ENCODE measurements around the gene CPO.
"Not testable (repeated sequence)": the region's sequence is repeated elsewhere in the genome, so short reads cannot be mapped to it uniquely, and the experiment has no call there.

CPO gene

GRCh38 chr2:206942592-206943478, 3.5 kb downstream of the CPO start:
- CTCF ChIA-PET: no interaction called here
- no peak for DNase-seq (ENCODE audit: low read depth, low spot score)
- H3K4me3 ChIP-seq (ENCODE audit: low read depth, low read length): no peak overlapping the region
- no peak for TF ChIP-seq CTCF (IDR thresholded peaks at IDR 0.05; ENCODE audit: insufficient read depth, low read length, missing control alignments)
- POLR2A ChIA-PET: no interaction called here

GRCh38 chr2:206953404-206953803, 14.1 kb downstream of the CPO start:
- CTCF ChIA-PET; H3K4me3 ChIP-seq (ENCODE audit: low read depth, low read length); POLR2A ChIA-PET; DNase-seq (ENCODE audit: low read depth, low spot score): not testable (repeated sequence)

DNA sequence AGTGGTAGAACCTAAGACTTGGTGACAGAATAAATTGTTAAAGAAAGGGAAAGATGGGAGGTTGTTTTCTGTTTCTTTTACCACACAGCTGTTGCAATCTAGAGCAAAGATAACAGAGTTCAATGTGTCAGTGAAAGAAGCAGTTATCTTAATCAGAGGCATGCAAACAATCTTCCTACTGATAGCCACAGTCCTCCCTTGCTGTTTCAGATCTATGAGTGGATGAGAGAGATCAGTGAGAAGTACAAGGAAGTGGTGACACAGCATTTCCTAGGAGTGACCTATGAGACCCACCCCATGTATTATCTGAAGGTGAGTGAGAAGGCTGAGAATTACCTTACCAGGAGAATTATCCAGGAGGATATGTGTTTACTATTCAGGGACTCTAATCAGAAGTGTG, 15.9 kb downstream of the CPO start:
- H3K4me3 ChIP-seq (ENCODE audit: low read depth, low read length): no peak overlapping the region
- ChIA-PET CTCF (no interaction called here), POLR2A (no interaction called here)
- no peak for TF ChIP-seq CTCF (IDR thresholded peaks at IDR 0.05; ENCODE audit: insufficient read depth, low read length, missing control alignments)
- DNase-seq (ENCODE audit: low read depth, low spot score): no peak

GRCh38 chr2:206958261-206958660, 18.9 kb downstream of the CPO start:
- POLR2A ChIA-PET: no interaction called here
- H3K4me3 ChIP-seq (ENCODE audit: low read depth, low read length): no peak overlapping the region
- DNase-seq (ENCODE audit: low read depth, low spot score): no peak

GRCh38 chr2:206962966-206963365, 23.6 kb downstream of the CPO start:
- ChIA-PET POLR2A (interaction anchor here (0.6 kb wide), 1 partner anchor 132 kb away, joined by 3 read pairs; no protein-coding TSS in a partner anchor), CTCF (no interaction called here)
- TF ChIP-seq CTCF (IDR thresholded peaks at IDR 0.05; ENCODE audit: insufficient read depth, low read length, missing control alignments): no peak
- no peak for DNase-seq (ENCODE audit: low read depth, low spot score)
- no peak overlapping the region for H3K4me3 ChIP-seq (ENCODE audit: low read depth, low read length)

More at GRCh38 chr2:206958261-206958660, 18.9 kb downstream of the CPO start:
- CTCF ChIA-PET: no interaction called here
- TF ChIP-seq CTCF (IDR thresholded peaks at IDR 0.05; ENCODE audit: insufficient read depth, low read length, missing control alignments): no peak

- no peak for TF ChIP-seq CTCF (IDR thresholded peaks at IDR 0.05; ENCODE audit: insufficient read depth, low read length, missing control alignments)
- no peak for DNase-seq (ENCODE audit: low read depth, low spot score)
- no peak overlapping the region for H3K4me3 ChIP-seq (ENCODE audit: low read depth, low read length)
- ChIA-PET POLR2A (no interaction called here), CTCF (interaction anchor here (1.6 to 4.4 kb wide), 3 partner anchors 12 to 505 kb away, joined by 5 to 21 read pairs (median 6); no protein-coding TSS in a partner anchor)
Observed at GRCh38 chr2:206968134-206969086, 29.1 kb downstream of the CPO start.

All from AG04449 (cell line).